Measurements from ENCODE around the gene LAIR1. TPM values are rescaled to one million over a fixed set of nuclear protein-coding genes. Genes with fewer than 3 reads are reported as not detected.

Gene LAIR1
- total RNA-seq, 1 experiment from 2014 or later, result not detected

- Histone ChIP-seq H3K4me1 (no peaks in the 10 kb centered on the region), H3K27me3 (replicated peaks; ENCODE audit: control insufficient read depth, insufficient read depth, low read length) (no peaks in the 10 kb centered on the region; the same call in 1 of the 2 replicates), H3K36me3 (ENCODE audit: control insufficient read depth, insufficient read depth, low read length) (no peaks in the 10 kb centered on the region), H3K4me3 (ENCODE audit: low read depth, low read length) (no peak overlapping the region), H3K9me3 (no peaks in the 10 kb centered on the region)
- no peak for TF ChIP-seq CTCF (IDR thresholded peaks at IDR 0.05; ENCODE audit: insufficient read depth in 1 of 2, low read depth in 1 of 2, low read length in 1 of 2, severe bottlenecking in 1 of 2, unreplicated experiment in 1 of 2)
- H3K4me1 Mint-ChIP-seq (ENCODE audit: low read depth, unreplicated experiment), result no peaks in the 10 kb centered on the region
- POLR2A ChIA-PET, result no interaction called here
- no TSS peak for BruUV-seq (replicated peaks)
- CTCF ChIA-PET, result no interaction called here
- no peak for DNase-seq
- H3K27me3 Mint-ChIP-seq (ENCODE audit: insufficient read depth, unreplicated experiment), result peaks cover 29% of the 10 kb centered on the region
- intact Hi-C loops (cut with micrococcal nuclease; ENCODE audit: unreplicated experiment), result no loop called here
- H3K36me3 Mint-ChIP-seq (ENCODE audit: insufficient read depth, unreplicated experiment), result no peaks in the 10 kb centered on the region
- H3K27ac Mint-ChIP-seq (ENCODE audit: unreplicated experiment), result no peak overlapping the region
- no peaks in the 10 kb centered on the region for H3K9me3 Mint-ChIP-seq (ENCODE audit: unreplicated experiment)
- H3K4me3 Mint-ChIP-seq (ENCODE audit: unreplicated experiment), result no peak overlapping the region
Observed at GRCh38 chr19:54335979-54336892, 28.5 kb downstream of the LAIR1 start.

- Histone ChIP-seq H3K9me3 (no peaks in the 10 kb centered on the region), H3K27me3 (replicated peaks; ENCODE audit: control insufficient read depth, insufficient read depth, low read length) (no peaks in the 10 kb centered on the region; the same call in 1 of the 2 replicates), H3K4me3 (ENCODE audit: low read depth, low read length) (no peak overlapping the region), H3K36me3 (ENCODE audit: control insufficient read depth, insufficient read depth, low read length) (no peaks in the 10 kb centered on the region), H3K4me1 (no peaks in the 10 kb centered on the region)
- peaks cover 28% of the 10 kb centered on the region for H3K27me3 Mint-ChIP-seq (ENCODE audit: insufficient read depth, unreplicated experiment)
- H3K4me1 Mint-ChIP-seq (ENCODE audit: low read depth, unreplicated experiment), result no peaks in the 10 kb centered on the region
- H3K36me3 Mint-ChIP-seq (ENCODE audit: insufficient read depth, unreplicated experiment), result no peaks in the 10 kb centered on the region
- H3K4me3 Mint-ChIP-seq (ENCODE audit: unreplicated experiment), result no peak overlapping the region
- no peak for DNase-seq
- POLR2A ChIA-PET, result no interaction called here
- H3K27ac Mint-ChIP-seq (ENCODE audit: unreplicated experiment), result no peak overlapping the region
- no peak for TF ChIP-seq CTCF (IDR thresholded peaks at IDR 0.05; ENCODE audit: insufficient read depth in 1 of 2, low read depth in 1 of 2, low read length in 1 of 2, severe bottlenecking in 1 of 2, unreplicated experiment in 1 of 2)
- intact Hi-C loops (cut with micrococcal nuclease; ENCODE audit: unreplicated experiment), result no loop called here
- no peaks in the 10 kb centered on the region for H3K9me3 Mint-ChIP-seq (ENCODE audit: unreplicated experiment)
- no TSS peak for BruUV-seq (replicated peaks)
- CTCF ChIA-PET, result no interaction called here
Observed at GRCh38 chr19:54335164-54335563, 29.6 kb downstream of the LAIR1 start.

- intact Hi-C loops (cut with micrococcal nuclease; ENCODE audit: unreplicated experiment), result no loop called here
- Histone ChIP-seq H3K36me3 (ENCODE audit: control insufficient read depth, insufficient read depth, low read length) (no peaks in the 10 kb centered on the region), H3K4me1 (no peaks in the 10 kb centered on the region), H3K27me3 (replicated peaks; ENCODE audit: control insufficient read depth, insufficient read depth, low read length) (no peaks in the 10 kb centered on the region; the same call in 1 of the 2 replicates), H3K4me3 (ENCODE audit: low read depth, low read length) (no peak overlapping the region), H3K9me3 (no peaks in the 10 kb centered on the region)
- POLR2A ChIA-PET, result no interaction called here
- DNase-seq, result no peak
- CTCF ChIA-PET, result no interaction called here
- Mint-ChIP-seq H3K36me3 (ENCODE audit: insufficient read depth, unreplicated experiment) (no peaks in the 10 kb centered on the region), H3K27me3 (ENCODE audit: insufficient read depth, unreplicated experiment) (peaks cover 18% of the 10 kb centered on the region), H3K9me3 (ENCODE audit: unreplicated experiment) (no peaks in the 10 kb centered on the region), H3K4me3 (ENCODE audit: unreplicated experiment) (no peak overlapping the region), H3K4me1 (ENCODE audit: low read depth, unreplicated experiment) (no peaks in the 10 kb centered on the region), H3K27ac (ENCODE audit: unreplicated experiment) (no peak overlapping the region)
- no peak for TF ChIP-seq CTCF (IDR thresholded peaks at IDR 0.05; ENCODE audit: insufficient read depth in 1 of 2, low read depth in 1 of 2, low read length in 1 of 2, severe bottlenecking in 1 of 2, unreplicated experiment in 1 of 2)
- BruUV-seq (replicated peaks), result no TSS peak
Observed at GRCh38 chr19:54333586-54334298, 31.0 kb downstream of the LAIR1 start.
